Measurements from ENCODE around the gene ZBTB39. TPM values are rescaled to one million over a fixed set of nuclear protein-coding genes. Genes with fewer than 3 reads are reported as not detected.

Gene ZBTB39
- total RNA-seq, 1 experiment from 2014 or later = 3.6 TPM

GRCh38 chr12:57048423-57049118, 42.2 kb upstream of the ZBTB39 start:
- ChIA-PET CTCF (interaction anchor here (0.5 kb wide), 1 partner anchor 15 kb away, joined by 3 read pairs; no protein-coding TSS in a partner anchor), POLR2A (ENCODE audit: unreplicated experiment) (no interaction called here)
- BruUV-seq (replicated peaks) = no TSS peak
- Histone ChIP-seq H4K20me1 (ENCODE audit: low read length) (no peaks in the 10 kb centered on the region), H3K9me3 (ENCODE audit: low read length) (no peaks in the 10 kb centered on the region), H3K9ac (ENCODE audit: low read length) (no peak overlapping the region), H3F3A (ENCODE audit: low read length, unreplicated experiment) (no peaks in the 10 kb centered on the region), H2AFZ (ENCODE audit: low read length) (no peak overlapping the region), H3K4me3 (ENCODE audit: low read length) (no peak overlapping the region), H3K79me2 (ENCODE audit: low read length) (no peaks in the 10 kb centered on the region), H3K27ac (ENCODE audit: low read length) (no peak overlapping the region), H3K4me2 (ENCODE audit: low read length) (no peak overlapping the region), H3K27me3 (ENCODE audit: low read length) (peaks cover 21% of the 10 kb centered on the region; the same call in 1 of the 2 replicates), H3K36me3 (ENCODE audit: low read depth, low read length) (no peaks in the 10 kb centered on the region), H3K4me1 (ENCODE audit: insufficient read depth, low read length) (no peaks in the 10 kb centered on the region), H3K9me2 (replicated peaks; ENCODE audit: low read length) (no peaks in the 10 kb centered on the region)
- DNase-seq = no peak
- intact Hi-C loops (cut with micrococcal nuclease) = no loop called here
- ATAC-seq = no peak
- no peak for TF ChIP-seq EZH2 (IDR thresholded peaks at IDR 0.05; ENCODE audit: low read length, unreplicated experiment)
- TF ChIP-seq, protein P1, sequence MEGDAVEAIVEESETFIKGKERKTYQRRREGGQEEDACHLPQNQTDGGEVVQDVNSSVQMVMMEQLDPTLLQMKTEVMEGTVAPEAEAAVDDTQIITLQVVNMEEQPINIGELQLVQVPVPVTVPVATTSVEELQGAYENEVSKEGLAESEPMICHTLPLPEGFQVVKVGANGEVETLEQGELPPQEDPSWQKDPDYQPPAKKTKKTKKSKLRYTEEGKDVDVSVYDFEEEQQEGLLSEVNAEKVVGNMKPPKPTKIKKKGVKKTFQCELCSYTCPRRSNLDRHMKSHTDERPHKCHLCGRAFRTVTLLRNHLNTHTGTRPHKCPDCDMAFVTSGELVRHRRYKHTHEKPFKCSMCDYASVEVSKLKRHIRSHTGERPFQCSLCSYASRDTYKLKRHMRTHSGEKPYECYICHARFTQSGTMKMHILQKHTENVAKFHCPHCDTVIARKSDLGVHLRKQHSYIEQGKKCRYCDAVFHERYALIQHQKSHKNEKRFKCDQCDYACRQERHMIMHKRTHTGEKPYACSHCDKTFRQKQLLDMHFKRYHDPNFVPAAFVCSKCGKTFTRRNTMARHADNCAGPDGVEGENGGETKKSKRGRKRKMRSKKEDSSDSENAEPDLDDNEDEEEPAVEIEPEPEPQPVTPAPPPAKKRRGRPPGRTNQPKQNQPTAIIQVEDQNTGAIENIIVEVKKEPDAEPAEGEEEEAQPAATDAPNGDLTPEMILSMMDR (conservative IDR thresholded peaks at IDR 0.05; ENCODE audit: low read depth, low read length) = no peak
- TF ChIP-seq EZH2phosphoT487 (IDR thresholded peaks at IDR 0.05; ENCODE audit: borderline replicate concordance, low read length) = no peak

DNA sequence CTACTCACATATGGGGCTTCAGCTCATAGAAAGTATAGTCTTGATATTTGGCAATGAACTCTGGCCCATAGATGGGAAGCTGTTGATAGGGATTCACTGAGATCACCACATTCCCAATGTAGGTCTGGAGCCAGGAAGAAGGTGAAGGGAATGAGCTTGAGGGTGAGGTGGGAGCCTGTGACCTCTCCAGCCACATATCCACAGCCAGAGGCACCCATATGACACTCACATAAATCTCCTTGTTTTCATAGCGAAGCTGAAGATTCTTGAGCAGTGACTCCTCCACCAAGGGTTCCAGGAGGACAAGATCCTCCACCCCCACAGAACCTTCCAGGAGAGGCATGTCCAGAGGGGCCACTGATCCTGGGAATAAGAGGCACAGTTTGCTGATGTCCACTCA, 41.6 kb upstream of the ZBTB39 start:
- Histone ChIP-seq H3K36me3 (ENCODE audit: low read depth, low read length) (no peaks in the 10 kb centered on the region), H3K27ac (ENCODE audit: low read length) (no peak overlapping the region), H3K4me3 (ENCODE audit: low read length) (no peak overlapping the region), H3F3A (ENCODE audit: low read length, unreplicated experiment) (no peaks in the 10 kb centered on the region), H3K4me1 (ENCODE audit: insufficient read depth, low read length) (no peaks in the 10 kb centered on the region), H2AFZ (ENCODE audit: low read length) (no peak overlapping the region), H3K79me2 (ENCODE audit: low read length) (no peaks in the 10 kb centered on the region), H3K4me2 (ENCODE audit: low read length) (no peak overlapping the region), H3K9ac (ENCODE audit: low read length) (no peak overlapping the region), H4K20me1 (ENCODE audit: low read length) (no peaks in the 10 kb centered on the region), H3K9me2 (replicated peaks; ENCODE audit: low read length) (no peaks in the 10 kb centered on the region), H3K9me3 (ENCODE audit: low read length) (no peaks in the 10 kb centered on the region), H3K27me3 (ENCODE audit: low read length) (peaks cover 21% of the 10 kb centered on the region; the same call in 1 of the 2 replicates)
- ChIA-PET POLR2A (ENCODE audit: unreplicated experiment) (no interaction called here), CTCF (no interaction called here)
- DNase-seq = no peak
- intact Hi-C loops (cut with micrococcal nuclease) = no loop called here
- TF ChIP-seq EZH2 (IDR thresholded peaks at IDR 0.05; ENCODE audit: low read length, unreplicated experiment) (no peak), EZH2phosphoT487 (IDR thresholded peaks at IDR 0.05; ENCODE audit: borderline replicate concordance, low read length) (no peak)
- TF ChIP-seq, protein P1 (conservative IDR thresholded peaks at IDR 0.05; ENCODE audit: low read depth, low read length) = no peak
- BruUV-seq (replicated peaks) = no TSS peak
- ATAC-seq = no peak
